G401.6 (cell line): ENCODE data around the gene ASB6.
"Not testable (repeated sequence)": the region's sequence is repeated elsewhere in the genome, so short reads cannot be mapped to it uniquely, and the experiment has no call there.

Source experiments
- FAIRE-seq: peaks from 2 replicates; lab custom pipeline; 2012; peaks lifted over from hg19 to GRCh38; lab: Jason Lieb, UNC

The ASB6 gene

GRCh38 chr9:129604766-129605163, 37.2 kb downstream of the ASB6 start:
- no peak for FAIRE-seq

DNA sequence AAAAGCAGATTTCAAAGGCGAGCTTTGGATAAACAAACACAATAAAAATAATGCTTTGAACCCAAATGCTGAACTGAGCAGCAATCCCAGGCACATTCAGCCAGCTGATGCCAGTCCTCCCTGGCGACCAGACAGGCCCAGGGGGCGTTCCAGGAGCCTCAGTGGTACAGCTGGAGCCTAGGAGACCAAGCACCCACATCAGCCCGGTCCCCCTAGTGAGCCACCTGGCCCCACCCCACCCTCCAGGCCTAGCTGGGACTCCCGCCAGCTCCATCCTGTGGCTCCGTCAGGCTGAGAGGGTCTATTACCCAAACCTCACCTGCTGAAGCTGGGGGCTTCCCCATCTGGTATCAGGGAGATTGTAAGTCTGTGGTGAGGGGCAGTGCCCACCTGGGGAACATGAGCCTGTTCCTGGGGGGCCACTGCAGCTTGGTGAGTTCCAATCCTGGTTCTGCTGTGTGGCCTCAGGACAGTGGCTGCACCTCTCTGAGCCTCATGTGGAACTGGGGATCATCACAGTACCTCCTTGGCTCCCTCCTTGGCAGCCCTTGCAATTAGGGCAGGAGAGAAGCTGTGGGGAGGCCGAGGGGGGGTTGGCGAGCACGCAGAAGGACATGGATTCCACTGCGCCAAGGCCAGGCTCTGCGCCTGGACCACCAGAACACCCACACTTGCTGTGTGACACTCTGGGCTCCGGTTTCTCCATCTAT, 37.7 kb downstream of the ASB6 start:
- FAIRE-seq = no peak

DNA sequence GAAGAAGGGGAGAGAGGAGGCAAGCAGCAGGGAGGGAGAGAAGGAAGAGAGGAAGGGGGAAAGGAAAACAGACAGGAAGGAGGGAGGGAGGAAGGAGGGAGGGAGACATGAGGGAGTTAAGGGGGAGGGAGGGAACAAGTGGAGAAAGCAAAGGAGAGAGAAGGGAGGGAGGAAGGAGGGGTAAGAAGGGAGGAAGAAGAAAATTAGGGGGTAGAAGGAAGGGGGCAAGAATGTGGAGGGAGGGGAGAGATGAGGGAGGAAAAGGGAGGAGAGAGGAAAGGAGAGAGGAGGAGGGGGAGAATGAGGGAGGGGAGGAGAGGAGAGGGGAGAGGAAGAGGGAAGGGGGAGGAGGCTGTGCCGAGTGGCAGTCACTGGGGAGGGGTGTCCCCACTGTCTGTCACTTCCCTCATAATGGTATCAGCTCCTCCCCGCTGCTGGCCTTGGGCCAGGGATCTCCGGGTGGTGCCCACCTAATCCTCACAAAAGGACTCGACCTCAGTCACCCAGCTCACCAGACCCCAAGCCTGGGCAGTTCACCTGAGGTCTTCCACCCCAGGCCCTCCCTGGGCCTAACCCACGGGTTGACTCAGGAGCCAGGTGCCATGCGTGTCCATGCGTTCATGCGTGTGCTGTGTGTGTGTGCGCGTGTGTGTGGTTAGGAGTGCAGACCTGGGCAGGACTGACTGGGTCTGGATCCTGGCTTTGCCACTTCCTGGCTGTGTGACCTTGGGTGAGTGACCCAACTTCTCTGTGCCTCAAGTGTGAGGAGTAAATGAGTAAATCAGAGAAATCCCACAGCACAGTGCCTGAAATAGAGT, 39.1 kb downstream of the ASB6 start:
- FAIRE-seq = no peak

- FAIRE-seq = no peak
Measured at GRCh38 chr9:129601082-129601674, 40.8 kb downstream of the ASB6 start.

GRCh38 chr9:129598089-129598596, 43.8 kb downstream of the ASB6 start:
- no peak for FAIRE-seq

DNA sequence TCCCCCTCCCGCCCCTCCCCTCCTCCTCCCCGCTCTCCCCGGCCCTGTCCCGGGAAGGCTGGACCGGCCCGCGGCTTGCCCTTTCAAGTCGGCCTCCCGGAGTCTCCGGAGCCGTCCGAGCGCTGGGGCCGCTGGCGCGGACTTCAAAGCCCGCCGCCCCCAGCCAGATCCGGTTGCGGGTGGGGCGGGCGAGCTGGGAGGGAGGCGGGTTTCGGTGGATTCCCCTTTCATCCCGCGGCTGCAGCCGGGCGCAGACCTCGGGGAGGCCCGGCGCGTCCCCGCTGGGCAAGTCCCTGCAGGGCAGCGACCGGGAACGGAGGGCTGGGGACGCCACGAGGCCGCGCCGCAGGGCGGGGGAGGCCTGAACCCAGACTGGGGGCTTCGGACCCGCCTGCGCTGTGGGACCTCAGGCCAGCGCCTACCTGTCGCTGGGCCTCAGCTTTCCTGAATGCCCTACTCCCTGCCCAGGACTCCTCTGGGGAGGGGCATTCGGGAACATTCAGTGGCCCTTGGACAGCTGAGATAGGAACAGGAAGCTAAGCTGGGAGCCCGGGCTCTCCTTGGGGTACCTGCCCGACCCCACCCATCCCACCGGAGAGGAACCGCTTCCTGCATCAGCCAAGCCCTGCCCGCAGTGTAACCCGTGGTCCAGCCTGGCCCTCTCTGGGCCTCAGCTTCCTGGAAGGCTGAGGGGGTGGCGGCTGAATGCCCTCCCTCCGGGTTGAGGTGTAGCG, 44.4 kb downstream of the ASB6 start:
- no peak for FAIRE-seq

DNA sequence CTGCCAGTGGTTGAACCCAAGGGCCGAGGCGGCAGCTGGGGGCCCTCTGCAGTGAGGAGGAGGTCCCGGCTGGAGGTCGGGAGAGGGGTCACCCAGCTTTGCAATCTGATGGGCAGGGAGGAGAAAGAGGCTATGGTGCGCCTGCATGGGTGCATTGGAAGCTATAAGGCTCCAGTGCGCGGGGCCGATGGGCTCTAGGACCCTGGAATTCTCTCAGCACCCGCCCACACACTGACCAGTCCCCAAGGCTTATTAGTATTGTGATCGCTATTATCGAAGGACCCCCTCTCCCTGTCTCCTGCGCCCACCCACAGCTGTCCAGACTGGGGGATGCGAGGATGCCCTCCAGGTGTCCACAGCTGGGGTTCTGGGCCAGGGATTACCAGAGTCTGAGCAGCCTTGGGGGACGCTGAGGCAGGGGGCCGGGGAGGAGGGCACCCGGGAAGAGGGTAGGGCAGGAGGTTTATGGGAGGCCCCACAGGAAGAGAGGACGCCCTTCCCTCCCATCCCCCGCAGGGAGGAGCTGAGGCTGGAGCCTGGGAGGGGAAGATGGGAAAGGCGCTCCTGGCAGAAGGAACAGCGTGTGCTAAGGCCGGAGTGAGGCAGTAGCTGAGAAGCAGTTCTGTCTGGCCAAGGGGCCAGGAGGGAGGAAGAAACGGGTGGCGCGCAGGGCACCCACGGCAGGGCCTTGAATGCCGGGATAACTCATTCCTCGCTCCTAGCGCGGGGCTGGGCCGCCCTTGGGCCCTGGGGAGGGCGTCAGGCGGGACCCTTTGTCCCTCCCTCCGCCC, 45.2 kb downstream of the ASB6 start:
- peak; percentile 81 for FAIRE-seq

GRCh38 chr9:129595903-129596540, 45.9 kb downstream of the ASB6 start:
- no peak for FAIRE-seq

DNA sequence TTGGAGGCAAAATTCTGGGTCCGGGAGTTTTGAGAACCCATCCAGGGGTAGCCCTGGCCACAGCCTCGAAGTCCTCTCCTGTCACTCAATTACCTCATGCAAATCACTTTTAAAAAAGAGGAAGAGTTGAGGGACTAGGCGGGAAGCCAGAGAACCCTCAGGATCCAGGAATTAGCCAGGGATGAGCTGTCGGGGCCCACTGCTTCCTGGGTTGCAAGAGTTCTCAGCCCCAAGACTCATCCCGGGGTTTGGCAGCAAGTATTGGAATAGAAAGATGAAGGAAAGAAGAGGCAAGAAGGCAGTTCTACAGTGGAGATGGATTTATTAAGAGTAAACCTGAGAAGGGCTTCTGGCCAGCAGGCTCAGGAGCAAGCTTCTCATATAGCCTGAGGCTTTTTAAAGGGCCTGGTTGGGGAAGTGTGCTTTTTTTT, 46.6 kb downstream of the ASB6 start:
- no peak for FAIRE-seq

GRCh38 chr9:129594632-129595031, 47.3 kb downstream of the ASB6 start:
- no peak for FAIRE-seq

DNA sequence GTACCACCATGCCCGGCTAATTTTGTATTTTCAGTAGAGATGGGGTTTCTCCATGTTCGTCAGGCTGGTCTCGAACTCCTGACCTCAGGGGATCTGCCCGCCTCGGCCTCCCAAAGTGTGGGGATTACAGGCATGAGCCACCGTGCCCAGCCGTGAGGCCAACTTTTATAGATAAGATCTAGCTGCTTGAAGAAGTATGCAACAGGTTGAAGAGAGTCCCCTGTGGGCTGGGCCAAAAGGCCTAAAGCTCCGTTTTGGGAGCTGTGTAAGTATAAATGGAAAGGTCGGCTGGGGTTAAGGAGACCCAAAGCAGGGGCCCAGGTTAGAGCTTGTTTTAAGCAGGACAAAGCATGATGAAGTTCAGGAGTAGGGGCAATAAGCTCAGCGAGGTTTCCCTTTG, 49.2 kb downstream of the ASB6 start:
- FAIRE-seq = not testable (repeated sequence)

DNA sequence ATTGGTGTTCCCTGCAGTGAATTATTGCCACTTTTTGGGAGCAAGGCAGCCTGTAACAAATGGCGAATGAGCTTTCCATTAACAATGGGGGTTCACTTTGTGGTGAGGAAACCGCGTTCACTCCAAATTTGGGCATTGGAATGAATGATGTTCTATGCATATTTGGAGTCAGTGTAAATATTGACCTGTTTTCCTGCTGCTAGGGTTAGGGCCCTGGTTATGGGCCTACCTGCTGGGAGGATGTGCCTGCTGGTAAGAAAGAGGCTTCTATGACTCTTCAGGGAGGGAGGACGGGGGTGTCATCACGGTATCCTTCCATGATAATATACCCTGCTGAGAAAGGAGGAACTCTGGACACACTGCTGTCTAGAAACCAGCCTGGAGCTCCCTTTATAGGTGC, 50.0 kb downstream of the ASB6 start:
- FAIRE-seq = no peak

DNA sequence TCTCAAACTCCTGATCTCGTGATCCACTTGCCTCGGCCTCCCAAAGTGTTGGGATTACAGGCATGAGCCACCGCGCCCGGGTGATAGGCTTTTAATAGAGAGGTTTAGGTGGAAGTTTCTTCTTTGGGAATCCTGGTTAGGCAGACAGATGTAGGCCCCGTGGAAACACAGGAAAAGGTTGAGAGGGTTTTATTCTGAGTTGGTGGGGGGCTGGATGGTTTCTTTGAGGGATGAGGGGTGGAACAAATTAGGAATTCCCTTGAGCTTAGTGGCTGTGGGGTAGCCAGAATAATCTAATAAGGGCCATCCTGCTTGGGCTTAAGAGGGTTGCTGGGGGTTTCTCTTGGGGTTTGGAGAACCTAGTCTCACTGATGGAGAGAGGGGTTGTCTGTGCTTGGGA, 51.5 kb downstream of the ASB6 start:
- FAIRE-seq = no peak

GRCh38 chr9:129587487-129588262, 54.3 kb downstream of the ASB6 start:
- no peak for FAIRE-seq

DNA sequence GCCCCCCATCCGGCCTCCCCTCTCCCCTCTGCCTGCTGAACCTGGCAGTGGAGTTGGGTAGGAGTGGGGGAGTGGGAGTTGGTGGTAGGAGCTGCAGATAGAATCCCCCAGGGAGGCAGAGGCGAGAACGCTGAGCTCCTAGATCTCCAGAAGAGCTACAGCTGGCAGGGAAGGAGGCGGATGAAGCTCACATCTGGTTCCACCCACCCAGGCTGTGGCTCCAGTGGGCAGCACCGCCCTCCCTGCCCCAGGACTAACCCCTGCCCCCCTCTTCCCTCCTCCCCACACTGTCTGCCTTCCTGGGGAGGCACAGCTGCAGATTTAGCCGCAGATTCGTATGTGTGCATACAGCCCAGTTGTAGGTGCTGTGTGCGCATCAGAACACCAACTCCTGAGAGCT, 55.3 kb downstream of the ASB6 start:
- no peak for FAIRE-seq

DNA sequence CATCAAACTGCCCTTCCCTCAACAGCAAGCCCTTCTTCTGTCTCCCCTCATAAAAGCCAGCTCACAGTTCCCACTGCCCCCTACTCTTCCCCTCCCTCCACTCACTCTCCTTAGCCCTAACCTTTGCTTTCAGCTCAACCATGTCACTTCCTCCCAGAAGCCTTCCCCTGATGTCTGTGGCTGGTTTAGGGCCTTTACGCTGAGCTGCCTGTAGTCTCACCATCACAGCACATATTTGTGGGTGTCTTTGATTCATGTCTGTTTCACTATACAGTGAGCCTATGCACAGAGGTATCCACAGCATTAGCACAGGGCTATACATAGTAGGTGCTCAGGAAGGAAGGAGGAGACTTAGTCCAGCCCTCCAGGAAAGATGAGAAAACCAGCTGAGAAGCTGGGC, 55.7 kb downstream of the ASB6 start:
- no peak for FAIRE-seq

DNA sequence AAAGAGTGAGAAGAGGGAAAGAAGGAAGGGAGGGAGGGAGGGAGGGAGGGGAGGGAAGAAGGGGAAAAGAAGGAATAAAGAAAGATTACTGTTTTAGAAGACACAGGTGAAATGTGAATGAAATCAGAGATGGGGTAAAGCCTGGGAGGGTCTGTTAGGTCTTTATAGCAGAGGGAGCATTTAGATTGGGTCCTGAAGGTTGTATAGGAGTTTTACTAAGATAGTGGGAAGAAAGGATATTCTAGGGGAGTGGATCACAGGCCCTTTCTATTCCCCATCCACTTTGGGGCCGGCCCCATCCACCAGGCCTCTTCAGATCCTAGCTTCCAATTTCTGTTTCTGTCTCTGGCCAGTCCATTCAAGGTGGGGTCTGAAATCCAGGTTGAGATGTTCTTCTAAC, 56.6 kb downstream of the ASB6 start:
- FAIRE-seq = no peak
